ENCODE measurements around the gene GALNT4. TPM values are rescaled to one million over a fixed set of nuclear protein-coding genes. Genes with fewer than 3 reads are reported as not detected.

GALNT4 gene
- total RNA-seq, 1 experiment from 2014 or later: 7.7 TPM

DNA sequence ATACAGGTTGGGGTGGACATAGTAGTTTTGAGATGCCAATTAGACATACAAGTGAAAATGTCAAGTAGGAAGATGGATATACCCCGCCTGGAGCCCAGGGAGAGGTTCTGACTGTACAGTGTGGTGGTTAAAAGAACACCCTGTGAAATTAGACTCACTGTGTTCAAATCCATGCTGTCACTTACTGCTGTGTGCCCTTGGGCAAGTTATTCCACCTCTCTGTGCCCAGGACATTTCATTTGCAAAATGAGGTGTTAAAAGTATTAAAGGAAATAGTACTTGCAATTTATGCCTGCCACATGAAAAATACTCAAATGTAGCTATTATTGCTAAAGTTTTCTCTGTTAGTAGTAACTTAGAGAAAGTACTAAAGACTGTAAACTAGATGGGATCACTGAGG lies 18.5 kb downstream of the GALNT4 start:
- in situ Hi-C loops (cut with HindIII; ENCODE audit: low pct_unique_long_range_greater_than_20kb, low sequenced_read_pairs): no loop called here
- DNase-seq (ENCODE audit: low read depth, low spot score): no peak

- DNase-seq (ENCODE audit: low read depth, low spot score): no peak
- in situ Hi-C loops (cut with HindIII; ENCODE audit: low pct_unique_long_range_greater_than_20kb, low sequenced_read_pairs): no loop called here
These were observed 19.8 kb downstream of the GALNT4 start for GRCh38 chr12:89504560-89505346.

DNA sequence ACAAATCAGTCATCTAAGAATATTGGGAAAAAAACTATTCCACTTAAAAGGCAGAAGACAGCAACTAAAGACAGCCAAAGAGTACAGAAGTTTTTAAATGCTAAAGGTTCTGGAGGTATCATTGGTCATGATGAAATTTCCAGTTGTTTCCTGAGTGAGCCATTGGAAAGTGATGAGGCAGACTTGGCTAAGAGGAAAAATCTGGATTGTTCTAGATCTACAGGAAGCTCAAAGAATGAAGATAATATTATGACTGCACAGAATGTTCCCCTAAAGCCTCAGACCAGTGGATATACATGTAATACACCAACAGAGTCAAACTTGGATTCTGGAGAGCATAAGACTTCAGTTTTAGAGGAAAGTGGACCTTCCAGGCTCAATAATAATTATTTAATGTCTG lies 22.8 kb downstream of the GALNT4 start:
- DNase-seq (ENCODE audit: low read depth, low spot score): no peak
- in situ Hi-C loops (cut with HindIII; ENCODE audit: low pct_unique_long_range_greater_than_20kb, low sequenced_read_pairs): no loop called here

DNA sequence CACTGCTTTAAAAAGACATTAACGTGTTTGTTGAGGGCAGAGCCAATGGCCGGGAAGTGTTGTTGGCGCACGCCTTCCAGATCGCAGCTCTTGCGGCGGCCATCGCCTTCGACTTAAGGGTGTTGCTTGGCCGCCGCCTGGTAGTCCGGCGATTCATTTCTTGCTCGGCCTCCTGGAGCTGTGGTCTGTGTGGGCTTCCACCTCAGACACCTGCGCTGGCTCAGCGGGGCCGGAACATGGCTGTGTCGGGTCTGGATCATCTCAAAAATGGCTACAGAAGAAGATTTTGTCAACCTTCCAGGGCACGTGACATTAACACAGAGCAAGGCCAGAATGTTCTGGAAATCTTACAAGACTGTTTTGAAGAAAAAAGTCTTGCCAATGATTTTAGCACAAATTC lies 24.7 kb downstream of the GALNT4 start:
- no peak for DNase-seq (ENCODE audit: low read depth, low spot score)
- in situ Hi-C loops (cut with HindIII; ENCODE audit: low pct_unique_long_range_greater_than_20kb, low sequenced_read_pairs): no loop called here

GRCh38 chr12:89497467-89497866 lies 27.1 kb downstream of the GALNT4 start:
- in situ Hi-C loops (cut with HindIII; ENCODE audit: low pct_unique_long_range_greater_than_20kb, low sequenced_read_pairs): no loop called here
- DNase-seq (ENCODE audit: low read depth, low spot score): no peak

GRCh38 chr12:89497005-89497404 lies 27.6 kb downstream of the GALNT4 start:
- in situ Hi-C loops (cut with HindIII; ENCODE audit: low pct_unique_long_range_greater_than_20kb, low sequenced_read_pairs): no loop called here
- DNase-seq (ENCODE audit: low read depth, low spot score): peak; percentile 38

- in situ Hi-C loops (cut with HindIII; ENCODE audit: low pct_unique_long_range_greater_than_20kb, low sequenced_read_pairs): no loop called here
- no peak for DNase-seq (ENCODE audit: low read depth, low spot score)
These were observed 30.0 kb downstream of the GALNT4 start for GRCh38 chr12:89494411-89495231.

DNA sequence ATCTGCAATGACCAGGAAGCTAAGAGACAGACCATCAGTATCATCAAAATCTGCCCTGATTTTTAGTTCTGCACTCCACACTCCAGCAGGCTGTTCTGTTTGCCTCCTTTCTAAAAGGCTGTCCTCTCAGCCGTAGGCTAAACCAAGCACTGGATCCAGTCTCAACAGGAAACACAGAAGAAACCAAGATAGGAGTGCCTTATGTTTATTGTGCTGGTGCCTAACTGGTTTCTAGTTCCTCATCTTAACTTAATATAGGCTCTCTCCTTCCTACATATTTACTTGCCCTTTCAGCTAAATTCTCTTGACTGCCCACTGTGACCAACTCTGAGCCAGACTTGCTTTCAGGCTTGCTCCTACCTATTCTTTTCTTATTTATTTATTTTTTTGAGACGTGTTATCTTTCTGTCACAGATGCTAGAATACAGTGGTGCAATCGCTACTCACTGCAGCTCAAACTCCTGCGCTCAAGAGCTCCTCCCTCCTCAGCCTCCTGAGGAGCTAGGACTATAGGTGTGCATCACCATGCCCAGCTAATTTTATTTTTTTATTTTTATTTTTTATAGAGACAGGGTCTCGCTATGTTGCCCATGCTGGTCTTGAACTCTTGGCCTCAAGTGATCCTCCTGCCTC lies 30.8 kb downstream of the GALNT4 start:
- DNase-seq (ENCODE audit: low read depth, low spot score): no peak
- in situ Hi-C loops (cut with HindIII; ENCODE audit: low pct_unique_long_range_greater_than_20kb, low sequenced_read_pairs): no loop called here

- DNase-seq (ENCODE audit: low read depth, low spot score): no peak
- in situ Hi-C loops (cut with HindIII; ENCODE audit: low pct_unique_long_range_greater_than_20kb, low sequenced_read_pairs): no loop called here
These were observed 31.7 kb downstream of the GALNT4 start for GRCh38 chr12:89492883-89493282.

DNA sequence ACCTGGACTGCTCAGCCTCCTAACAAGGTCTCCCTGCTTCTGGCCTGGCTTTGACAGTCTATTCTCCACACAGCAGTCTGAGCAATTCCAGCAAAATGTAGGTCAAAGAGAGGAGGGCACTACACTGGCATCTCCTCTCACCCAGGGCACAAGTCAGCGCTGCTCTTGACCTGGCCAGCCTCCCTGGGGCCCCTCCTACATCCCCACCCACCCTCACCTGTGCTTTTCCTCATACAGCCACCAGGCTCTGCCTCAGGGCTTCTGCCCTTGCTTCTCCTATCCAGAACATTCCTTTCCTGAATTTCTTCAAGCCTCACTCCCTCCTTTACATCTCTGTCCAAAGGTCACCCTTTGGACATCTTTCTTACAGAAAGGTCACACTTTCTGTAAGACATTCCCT lies 33.7 kb downstream of the GALNT4 start:
- DNase-seq (ENCODE audit: low read depth, low spot score): no peak
- in situ Hi-C loops (cut with HindIII; ENCODE audit: low pct_unique_long_range_greater_than_20kb, low sequenced_read_pairs): no loop called here

- no peak for DNase-seq (ENCODE audit: low read depth, low spot score)
- in situ Hi-C loops (cut with HindIII; ENCODE audit: low pct_unique_long_range_greater_than_20kb, low sequenced_read_pairs): no loop called here
These were observed 38.3 kb downstream of the GALNT4 start for GRCh38 chr12:89486264-89486663.

- no peak for DNase-seq (ENCODE audit: low read depth, low spot score)
- in situ Hi-C loops (cut with HindIII; ENCODE audit: low pct_unique_long_range_greater_than_20kb, low sequenced_read_pairs): no loop called here
These were observed 40.1 kb downstream of the GALNT4 start for GRCh38 chr12:89484470-89484869.

GRCh38 chr12:89481213-89481914 lies 43.2 kb downstream of the GALNT4 start:
- DNase-seq (ENCODE audit: low read depth, low spot score): no peak
- in situ Hi-C loops (cut with HindIII; ENCODE audit: low pct_unique_long_range_greater_than_20kb, low sequenced_read_pairs): no loop called here

DNA sequence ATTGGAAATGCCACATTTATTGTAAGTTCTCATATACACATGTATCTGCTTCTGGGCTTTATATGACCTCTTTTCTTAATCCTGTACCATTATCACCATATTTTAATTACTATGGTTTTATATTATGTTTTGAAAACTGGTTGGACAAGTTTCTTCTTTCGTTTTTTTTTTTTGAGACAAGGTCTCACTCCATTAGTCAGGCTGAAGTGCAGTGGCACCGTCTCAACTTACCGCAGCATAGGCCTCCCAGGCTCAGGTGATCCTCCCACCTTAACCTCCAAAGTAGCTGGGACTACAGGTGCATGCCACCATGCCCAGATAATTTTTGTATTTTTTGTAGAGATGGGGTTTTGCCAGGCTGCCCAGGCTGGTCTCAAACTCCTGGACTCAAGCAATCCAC lies 44.6 kb downstream of the GALNT4 start:
- in situ Hi-C loops (cut with HindIII; ENCODE audit: low pct_unique_long_range_greater_than_20kb, low sequenced_read_pairs): no loop called here
- no peak for DNase-seq (ENCODE audit: low read depth, low spot score)

DNA sequence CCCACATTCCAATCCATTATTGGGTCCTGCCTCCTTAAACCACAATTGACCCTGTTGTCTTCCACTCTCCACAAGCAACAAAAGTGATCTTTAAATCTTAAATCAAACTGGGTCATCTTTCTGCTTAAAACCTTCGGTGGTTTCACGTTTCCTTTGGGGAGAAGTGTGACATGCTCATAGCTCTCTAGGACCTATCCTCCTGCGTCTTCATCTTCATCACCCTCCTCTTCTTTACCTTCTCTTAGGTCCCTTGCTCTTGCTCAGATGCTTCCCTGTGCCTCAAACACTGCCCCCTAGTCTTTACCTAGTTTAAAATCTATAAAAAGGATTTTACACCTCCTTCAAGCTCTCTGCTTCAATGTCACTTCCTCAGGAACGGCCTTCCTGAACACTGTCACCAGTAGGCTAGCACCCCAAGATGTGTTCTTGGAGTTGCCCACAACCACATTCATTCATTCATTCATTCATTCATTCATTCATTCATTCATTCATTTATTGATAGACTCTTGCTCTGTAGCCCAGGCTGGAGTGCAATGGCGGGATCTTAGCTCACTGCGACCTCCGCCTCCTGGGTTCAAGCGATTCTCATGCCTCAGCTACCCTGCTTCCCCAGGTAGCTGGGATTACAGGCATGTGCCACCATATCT lies 46.8 kb downstream of the GALNT4 start:
- no peak for DNase-seq (ENCODE audit: low read depth, low spot score)
- in situ Hi-C loops (cut with HindIII; ENCODE audit: low pct_unique_long_range_greater_than_20kb, low sequenced_read_pairs): no loop called here

DNA sequence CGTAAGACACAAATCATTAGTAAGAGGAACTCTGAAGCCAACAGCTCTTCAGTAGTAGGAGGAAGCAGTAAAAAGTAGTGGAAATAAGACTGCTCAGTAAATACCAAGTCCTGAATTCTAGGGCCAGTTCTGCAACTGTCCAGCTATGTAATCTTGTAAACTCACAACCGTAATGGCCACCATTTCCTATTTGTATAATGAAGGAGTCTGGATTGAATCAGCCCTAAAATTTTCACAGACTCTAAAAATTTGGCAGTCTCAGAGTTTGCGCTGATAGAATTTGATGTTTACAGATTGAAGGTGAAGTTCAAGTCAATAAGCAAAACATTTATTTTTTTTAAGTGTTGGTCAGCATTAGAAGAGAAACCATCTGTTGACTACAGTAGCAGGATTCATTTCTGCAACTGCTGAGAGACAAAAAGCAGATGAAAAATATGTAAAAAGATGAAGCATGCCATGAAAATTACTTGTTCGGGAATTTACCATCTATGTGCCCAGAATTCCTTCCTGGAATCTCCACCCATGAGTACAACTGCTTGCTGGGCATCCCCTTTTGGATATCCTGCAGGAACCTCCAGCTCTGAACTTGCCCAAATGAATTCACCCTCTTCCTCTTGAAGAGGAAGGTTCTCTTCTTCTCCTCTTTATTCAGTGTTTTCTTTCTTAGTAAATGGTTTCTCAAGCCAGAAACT lies 47.5 kb downstream of the GALNT4 start:
- in situ Hi-C loops (cut with HindIII; ENCODE audit: low pct_unique_long_range_greater_than_20kb, low sequenced_read_pairs): no loop called here
- no peak for DNase-seq (ENCODE audit: low read depth, low spot score)

- in situ Hi-C loops (cut with HindIII; ENCODE audit: low pct_unique_long_range_greater_than_20kb, low sequenced_read_pairs): no loop called here
- no peak for DNase-seq (ENCODE audit: low read depth, low spot score)
These were observed 48.4 kb downstream of the GALNT4 start for GRCh38 chr12:89476232-89476631.
